Chondrocyte (in vitro differentiated cells): ENCODE data around the gene CMIP. TPM values are rescaled to one million over a fixed set of nuclear protein-coding genes. Genes with fewer than 3 reads are reported as not detected.

ENCODE experiments used
- DNase-seq: peaks from one replicate; pipeline ENCODE4 v3.0.0; 2021; ENCODE audit warnings: mixed read lengths, low spot score
- H3K27ac Mint-ChIP-seq: one replicate; pipeline ENCODE4 v1.8.0; 2021; ENCODE audit warnings: mild to moderate bottlenecking, moderate library complexity, mixed read lengths; ENCODE audit not compliant: unreplicated experiment
- H3K27me3 Mint-ChIP-seq: 2 replicates; pipeline ENCODE4 v1.8.0; 2021; ENCODE audit warnings: low read depth, mixed read lengths
- H3K36me3 Mint-ChIP-seq: 2 replicates; pipeline ENCODE4 v1.8.0; 2021; ENCODE audit warnings: low read depth, mixed read lengths
- H3K4me1 Mint-ChIP-seq: 2 replicates; pipeline ENCODE4 v1.8.0; 2021; ENCODE audit warnings: low read depth, mild to moderate bottlenecking, mixed read lengths
- H3K4me3 Mint-ChIP-seq: one replicate; pipeline ENCODE4 v1.8.0; 2021; ENCODE audit warnings: mild to moderate bottlenecking, moderate library complexity, mixed read lengths; ENCODE audit not compliant: unreplicated experiment
- H3K9me3 Mint-ChIP-seq: 2 replicates; pipeline ENCODE4 v1.8.0; 2021; ENCODE audit warnings: low read depth, mixed read lengths
- CTCF ChIP-seq: fragments of 200-600 bp; sonication (generic); IDR thresholded peaks from 2 replicates; pipeline ENCODE4 v1.5.0; 2021; ENCODE audit warnings: antibody characterized with exemption, mild to moderate bottlenecking, moderate library complexity
- total RNA-seq: library from RNA; stranded (reverse); gene quantifications from 3 replicates; pipeline ENCODE4 v1.2.1, GENCODE V29; 2021

Gene CMIP
- total RNA-seq, 1 donor from 2014 or later, result 62.9 TPM

DNA sequence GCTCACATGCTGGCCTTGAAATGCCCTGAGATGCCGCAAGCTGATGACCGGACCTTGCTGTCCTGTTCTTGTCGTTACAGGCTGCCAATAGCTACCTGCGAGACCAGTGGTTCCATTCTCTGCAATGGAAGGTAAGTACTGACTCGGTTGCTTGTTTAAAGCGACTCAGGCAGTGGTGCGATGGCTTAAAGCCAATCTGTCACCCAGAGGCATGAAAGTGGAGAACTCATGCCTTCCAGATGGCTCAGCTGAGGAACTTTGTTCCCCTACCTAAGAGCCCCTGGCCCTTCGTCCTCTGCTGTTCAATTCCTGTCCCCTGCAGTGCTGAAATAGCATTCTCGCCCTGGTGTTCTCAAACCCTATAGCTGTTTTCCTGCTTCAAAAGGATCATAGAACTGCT, 176.2 kb downstream of the CMIP start:
- H3K4me1 Mint-ChIP-seq, result peaks cover 35% of the 10 kb centered on the region
- no peak overlapping the region for H3K4me3 Mint-ChIP-seq
- no peak for DNase-seq
- H3K27me3 Mint-ChIP-seq, result no peaks in the 10 kb centered on the region
- no peak for TF ChIP-seq CTCF
- H3K27ac Mint-ChIP-seq, result peak overlapping the region; percentile 32
- no peaks in the 10 kb centered on the region for H3K9me3 Mint-ChIP-seq
- peaks cover 9% of the 10 kb centered on the region for H3K36me3 Mint-ChIP-seq

DNA sequence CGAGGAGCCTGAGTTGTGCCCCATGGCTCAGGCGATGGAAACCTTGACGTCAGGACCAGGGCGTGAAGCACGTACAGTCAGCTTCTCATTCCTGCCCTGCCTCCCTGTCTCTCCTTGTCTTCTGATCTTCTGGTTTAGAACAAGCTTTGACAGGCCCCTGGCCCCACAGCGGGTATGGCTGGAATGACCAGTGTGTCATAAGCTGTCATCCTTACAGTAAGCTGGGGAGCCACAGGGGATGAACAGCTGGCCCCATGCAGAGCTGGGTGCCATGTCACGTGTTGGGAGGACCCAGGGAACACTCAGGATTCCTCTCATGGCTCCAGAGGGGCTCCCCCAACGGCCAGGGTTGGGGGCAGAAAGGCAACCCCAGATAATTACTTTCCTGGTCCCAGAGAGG, 176.9 kb downstream of the CMIP start:
- no peak overlapping the region for H3K27ac Mint-ChIP-seq
- no peak for TF ChIP-seq CTCF
- DNase-seq, result no peak
- peaks cover 33% of the 10 kb centered on the region for H3K4me1 Mint-ChIP-seq
- H3K4me3 Mint-ChIP-seq, result no peak overlapping the region
- H3K36me3 Mint-ChIP-seq, result peaks cover 9% of the 10 kb centered on the region
- no peaks in the 10 kb centered on the region for H3K9me3 Mint-ChIP-seq
- H3K27me3 Mint-ChIP-seq, result no peaks in the 10 kb centered on the region

DNA sequence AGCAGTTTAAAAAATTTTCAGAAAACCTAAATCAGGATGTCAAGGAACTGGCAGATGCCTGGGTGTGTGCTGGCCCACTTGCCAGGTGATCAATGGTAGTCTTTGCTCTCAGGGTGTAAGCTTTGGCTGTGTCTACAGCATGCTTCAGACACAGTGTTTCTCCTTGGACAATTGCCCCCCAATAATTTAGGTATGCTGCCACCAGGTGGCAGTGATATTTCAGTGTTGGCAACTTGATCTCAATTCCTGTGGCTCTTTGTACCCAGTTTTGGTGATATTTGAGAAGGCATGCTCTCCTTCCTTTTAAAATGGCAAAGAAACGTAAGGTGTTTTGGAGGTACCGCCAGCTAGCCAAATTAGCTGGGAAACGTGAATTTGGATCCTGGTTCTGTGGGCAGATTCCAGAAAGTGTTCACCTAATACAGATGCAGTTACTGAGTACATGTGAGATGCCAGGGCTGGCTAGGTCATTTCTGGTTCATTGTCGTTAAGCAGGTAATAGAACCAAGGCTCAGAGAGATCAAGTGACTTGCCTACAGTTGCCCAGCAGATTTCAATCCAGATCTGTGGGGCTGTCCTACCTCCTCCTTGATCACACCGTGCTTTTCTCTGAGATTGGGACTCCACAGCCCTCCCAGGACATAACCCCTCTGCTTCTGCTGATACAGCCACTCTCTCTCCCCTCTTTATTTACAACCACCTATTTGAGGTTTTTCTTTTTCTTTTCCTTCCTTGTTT, 178.9 kb downstream of the CMIP start:
- H3K27ac Mint-ChIP-seq, result no peak overlapping the region
- no peak for DNase-seq

GRCh38 chr16:81624403-81624759, 179.8 kb downstream of the CMIP start:
- H3K4me1 Mint-ChIP-seq, result peaks cover 26% of the 10 kb centered on the region
- H3K27ac Mint-ChIP-seq, result no peak overlapping the region

More for the DNA sequence above, 178.9 kb downstream of the CMIP start:
- Mint-ChIP-seq H3K4me3 (no peak overlapping the region), H3K36me3 (peaks cover 6% of the 10 kb centered on the region), H3K27me3 (no peaks in the 10 kb centered on the region), H3K4me1 (peaks cover 26% of the 10 kb centered on the region), H3K9me3 (no peaks in the 10 kb centered on the region)
- TF ChIP-seq CTCF, result peak; percentile 84

More at GRCh38 chr16:81624403-81624759, 179.8 kb downstream of the CMIP start:
- Mint-ChIP-seq H3K4me3 (no peak overlapping the region), H3K9me3 (no peaks in the 10 kb centered on the region), H3K36me3 (no peaks in the 10 kb centered on the region), H3K27me3 (no peaks in the 10 kb centered on the region)
- no peak for TF ChIP-seq CTCF
- DNase-seq, result no peak
